ENCODE measurements around the gene FAP.

The FAP gene

DNA sequence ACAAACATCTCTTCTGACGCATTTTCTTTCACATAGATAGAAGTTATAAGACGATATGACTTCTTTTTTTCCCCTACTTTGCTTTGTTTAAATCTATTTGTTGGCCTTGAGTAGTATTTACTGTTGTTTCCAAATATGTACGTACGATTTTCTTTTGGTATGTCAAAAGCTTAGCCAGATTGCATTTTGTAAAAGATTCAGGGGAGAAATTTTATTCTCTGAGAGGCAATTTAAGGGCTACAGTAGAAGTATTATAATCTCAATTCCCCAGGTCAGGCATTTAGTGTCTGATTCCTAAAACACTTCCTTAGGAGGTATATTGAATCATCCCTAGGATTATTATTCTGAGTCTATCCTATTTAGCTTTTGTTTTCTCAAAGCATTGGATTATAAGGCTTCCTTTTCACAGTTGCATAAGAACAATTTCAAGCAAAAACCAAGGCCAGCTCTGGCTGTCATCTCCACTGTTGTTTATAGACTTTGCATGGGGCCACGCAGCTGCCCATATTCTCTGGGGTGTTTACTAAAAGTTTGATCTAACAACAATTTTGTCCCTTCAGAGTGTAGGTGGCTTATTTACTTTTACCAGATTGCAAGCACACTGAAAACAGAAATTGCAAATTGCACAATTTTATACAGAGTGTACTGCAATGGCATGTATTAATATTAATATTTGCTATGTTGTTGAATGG lies 57.6 kb downstream of the FAP start:
- no peak for DNase-seq

DNA sequence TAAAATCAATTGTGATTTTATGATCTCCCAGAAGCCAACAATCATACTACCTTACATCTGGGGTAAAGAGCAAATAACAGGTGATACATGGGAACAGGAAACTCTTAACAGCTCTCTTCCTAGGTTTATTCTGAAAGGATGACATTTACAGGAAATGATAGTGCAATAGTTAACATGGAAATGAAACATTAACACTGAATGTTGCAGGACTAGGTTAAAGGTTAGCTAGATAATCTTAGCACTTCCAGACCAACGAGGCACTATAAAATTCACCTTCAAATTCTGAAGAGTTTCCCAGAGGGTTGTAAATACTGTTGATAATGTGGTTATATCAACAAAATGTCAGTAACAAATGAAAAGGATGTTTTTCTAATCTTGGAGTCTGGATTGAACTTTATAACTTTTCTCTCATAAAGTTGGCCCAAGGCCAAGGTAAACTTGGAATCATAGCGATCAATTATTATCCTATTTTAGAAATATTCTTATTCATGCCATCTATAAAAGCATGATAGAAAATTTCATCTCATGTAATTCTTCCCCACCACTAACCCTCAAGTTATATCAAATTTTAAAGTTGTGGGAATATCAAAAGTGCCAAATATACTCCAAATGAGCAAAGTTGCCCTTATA lies 58.3 kb downstream of the FAP start:
- no peak for DNase-seq

DNA sequence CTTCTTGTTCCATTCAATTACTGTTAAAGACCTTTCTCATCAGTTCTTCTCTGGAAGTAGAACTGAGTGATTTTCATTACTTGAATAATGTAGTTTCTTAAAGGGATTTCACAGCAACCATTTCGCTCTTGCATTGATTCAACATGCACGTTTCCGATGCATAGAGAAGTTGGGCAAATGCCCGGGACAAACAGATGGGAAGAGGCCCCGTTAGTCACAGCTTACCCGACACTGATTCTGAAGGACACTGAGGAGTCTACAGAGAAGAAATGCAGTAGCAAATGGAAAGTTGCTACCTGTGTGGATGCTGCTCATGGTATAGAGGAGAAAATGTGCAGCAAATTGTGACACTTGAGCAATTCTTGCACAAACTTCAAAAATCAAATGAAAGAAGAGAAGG lies 58.9 kb downstream of the FAP start:
- DNase-seq, result no peak

DNA sequence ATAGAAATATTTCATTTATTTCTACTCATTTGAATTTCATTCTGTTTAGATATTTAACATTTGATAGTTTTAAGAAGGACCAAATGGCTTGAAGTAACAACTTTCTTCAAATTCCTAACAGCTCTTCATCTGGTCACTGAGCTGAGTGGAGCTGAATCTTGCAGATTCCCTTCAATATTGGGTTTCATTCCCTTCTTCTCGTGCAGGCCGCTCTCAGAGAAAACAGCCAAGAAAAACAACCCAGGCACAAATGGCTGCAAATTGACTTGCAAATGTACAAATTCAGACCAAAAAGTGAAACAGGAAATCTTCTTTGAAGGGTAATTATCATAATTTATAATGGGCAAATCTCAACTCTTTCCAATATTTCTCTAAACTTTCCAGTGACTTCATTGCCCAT lies 60.9 kb downstream of the FAP start:
- DNase-seq, result no peak

DNA sequence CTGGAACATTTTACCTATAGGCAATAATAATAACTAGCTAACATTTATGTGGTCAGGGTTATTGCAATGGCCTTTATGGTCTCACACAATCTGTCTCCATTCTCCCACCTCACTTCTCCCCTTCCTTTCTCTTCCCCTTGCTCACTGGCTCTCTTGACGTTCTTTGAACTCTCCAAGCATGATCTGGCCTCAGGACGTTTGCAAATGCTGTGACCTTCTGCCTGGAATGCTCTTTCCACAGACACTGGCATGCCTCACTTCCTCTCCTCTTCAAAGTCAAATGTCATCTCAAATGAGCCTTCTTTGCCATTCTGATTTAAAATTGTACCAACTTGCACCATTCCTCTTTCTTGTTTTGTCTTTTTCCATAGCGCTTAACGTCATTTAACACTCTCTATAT lies 65.9 kb downstream of the FAP start:
- no peak for DNase-seq

DNA sequence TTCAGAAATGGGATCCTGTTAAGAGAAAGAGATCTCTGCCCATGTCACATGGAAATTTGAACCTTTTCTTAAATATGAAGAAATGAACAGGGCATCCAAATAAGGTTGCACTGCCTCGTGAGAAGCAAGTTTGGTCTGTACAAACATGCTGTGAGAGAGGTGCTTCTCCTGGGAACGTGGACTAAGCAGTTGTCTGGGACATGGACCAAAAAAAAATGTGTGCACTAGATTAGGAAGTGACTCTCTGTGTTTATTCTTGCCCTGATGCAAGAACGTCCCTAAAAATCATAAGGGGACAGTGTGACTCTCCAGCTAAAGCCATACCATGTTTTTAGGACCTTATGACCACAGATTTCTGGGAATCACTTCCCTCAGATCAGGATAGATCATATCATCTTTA lies 67.5 kb downstream of the FAP start:
- no peak for DNase-seq

DNA sequence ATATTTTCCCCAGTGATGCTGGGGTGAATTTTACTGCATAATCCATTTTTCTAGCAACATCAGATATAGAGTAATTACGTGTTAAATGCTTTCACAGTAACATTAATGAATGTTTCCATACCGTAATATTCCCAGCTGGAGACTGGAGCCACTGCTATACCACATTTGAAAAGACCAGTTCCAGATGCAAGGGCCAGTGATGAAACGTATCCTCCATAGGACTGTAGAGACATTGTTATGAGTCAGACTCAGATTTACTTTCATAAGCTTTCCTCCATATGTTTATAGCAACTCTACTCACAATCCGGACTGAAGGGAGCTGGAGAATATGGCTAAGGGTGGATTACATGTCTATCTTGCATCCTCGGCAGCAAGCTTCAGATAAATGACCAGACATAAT lies 68.5 kb downstream of the FAP start:
- DNase-seq, result no peak

DNA sequence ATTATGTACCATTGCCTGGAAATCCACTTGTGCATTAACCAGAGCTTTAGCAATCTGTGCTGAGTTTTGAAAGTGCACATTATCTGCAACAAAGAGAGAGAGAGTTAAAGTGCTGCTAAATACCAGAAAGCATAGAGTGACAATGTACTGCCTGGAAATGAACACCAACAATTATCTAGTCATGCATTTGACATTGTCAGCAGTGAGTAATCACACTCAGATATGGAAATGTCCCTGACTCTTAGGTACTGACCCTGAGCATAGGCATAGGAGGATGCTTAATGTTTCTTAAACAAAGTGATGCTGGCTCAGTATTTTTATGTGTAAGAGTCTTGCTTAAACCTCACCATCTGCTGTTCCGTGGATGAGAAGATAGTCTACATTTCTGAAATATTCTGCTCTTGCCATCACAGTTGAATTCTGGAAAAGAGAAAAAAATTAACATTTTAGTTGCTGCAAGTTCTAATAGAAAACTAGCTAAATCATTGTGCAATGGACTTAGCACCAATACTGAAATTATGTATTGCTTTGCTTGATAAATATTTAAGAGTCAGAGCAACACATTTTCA lies 70.4 kb downstream of the FAP start:
- no peak for DNase-seq

DNA sequence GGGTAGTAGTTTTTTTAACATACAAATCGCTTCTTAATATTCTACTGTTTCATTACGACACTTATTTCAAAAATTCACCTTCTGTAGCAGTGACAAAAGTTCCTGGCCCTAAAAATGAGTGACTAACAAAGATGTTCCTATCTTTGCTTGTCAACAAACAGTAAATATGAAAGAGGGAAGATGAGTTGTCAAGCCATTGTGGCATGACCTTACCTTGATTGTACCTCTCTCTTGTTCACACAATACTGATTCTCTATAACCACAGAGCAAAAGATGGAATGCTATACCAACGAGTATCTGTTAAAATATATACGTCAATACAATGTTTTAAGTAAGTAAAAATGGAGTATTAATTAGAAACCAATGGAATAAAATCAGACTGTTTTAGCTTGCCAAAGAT lies 76.5 kb downstream of the FAP start:
- no peak for DNase-seq

DNA sequence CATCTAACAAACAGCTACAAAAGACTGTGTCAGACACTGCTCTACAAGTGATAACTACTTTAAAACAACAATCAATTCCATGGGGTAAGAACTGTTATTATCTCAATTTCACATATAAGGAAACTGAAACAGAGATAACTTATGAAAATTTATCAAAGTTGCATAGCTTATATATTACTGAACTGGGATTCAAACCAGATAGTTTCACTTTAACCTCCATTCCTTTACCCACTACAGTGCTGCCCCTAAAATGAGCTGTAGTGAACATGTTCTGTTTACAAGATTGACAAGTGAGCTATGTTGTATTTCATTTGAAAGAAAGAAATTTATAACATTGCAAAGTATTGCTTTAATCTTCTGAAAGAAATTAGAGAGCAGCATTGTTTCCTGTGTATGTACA lies 77.1 kb downstream of the FAP start:
- no peak for DNase-seq

DNA sequence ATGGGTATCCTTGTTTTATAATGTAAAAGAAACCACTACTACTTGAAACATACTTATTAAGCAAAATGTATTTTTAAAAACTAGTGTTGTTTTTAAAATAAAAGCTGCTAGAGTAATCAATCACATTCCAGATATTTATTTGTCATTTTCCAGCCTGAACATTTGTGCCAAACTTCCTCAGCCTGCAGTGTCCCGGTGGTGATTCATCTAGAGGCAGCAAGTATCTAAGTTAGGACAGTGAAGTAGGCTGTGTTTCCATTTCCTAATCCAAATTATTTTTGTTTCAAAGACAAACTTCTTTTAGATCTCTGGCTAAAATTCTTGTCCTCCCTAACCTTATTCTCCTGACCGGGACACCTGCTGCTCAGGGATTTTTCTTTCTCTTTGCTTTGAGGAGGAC lies 78.4 kb downstream of the FAP start:
- DNase-seq, result no peak

DNA sequence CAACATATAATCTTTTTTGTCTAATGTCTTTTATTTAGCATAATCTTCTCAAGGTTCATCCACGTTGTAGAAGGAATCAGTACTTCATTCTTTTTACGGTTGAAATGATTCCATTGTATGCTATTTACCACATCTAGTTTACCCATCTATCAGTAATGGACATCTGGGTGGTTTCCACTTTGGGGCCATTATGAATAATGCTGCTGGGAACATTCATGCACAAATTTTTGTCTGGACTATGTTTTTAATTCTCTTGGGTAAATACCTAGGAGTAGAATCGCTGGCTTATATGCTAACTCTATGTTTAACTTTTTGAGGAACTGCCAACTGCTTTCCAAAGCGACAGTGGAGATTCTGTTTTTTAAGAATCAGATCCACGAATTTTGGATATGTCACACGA lies 83.8 kb downstream of the FAP start:
- DNase-seq, result no peak

DNA sequence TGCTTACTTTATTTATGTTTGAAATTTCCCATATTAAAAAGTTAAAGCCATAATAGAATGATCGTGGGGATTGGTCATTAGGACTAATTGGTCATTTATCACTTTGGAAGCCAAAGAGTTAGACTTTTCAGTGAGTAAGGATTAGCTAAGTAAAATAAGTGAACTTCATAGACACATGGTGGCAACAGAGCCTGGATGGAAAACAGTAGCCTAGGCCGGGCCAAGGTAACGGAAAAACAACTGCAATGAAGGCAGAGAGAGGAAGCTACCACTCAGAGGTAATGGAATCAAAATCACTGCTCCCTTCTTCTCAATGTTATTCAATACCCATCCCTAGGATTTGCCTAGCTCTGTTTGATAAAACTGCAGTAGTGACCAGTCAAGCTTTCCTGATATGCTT lies 87.1 kb downstream of the FAP start:
- no peak for DNase-seq

DNA sequence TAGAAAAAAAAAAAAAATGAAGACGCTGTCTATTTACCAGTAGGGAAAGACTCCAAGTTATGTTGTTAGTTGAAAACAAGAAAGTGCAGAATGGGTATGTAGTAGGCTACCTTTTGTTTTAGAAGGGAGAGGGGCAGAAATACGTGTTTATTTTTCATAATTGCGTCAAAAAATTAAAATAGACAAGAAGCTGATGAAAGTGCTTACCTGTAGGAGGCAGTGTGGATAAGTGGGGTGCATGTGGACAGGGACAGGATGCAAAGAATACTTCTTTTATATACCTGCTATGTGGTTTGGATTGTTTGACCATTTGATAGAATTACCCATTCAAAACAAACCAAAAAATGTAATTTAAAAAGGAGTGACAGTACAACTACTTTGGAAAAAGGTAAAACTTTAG lies 88.2 kb downstream of the FAP start:
- DNase-seq, result no peak

DNA sequence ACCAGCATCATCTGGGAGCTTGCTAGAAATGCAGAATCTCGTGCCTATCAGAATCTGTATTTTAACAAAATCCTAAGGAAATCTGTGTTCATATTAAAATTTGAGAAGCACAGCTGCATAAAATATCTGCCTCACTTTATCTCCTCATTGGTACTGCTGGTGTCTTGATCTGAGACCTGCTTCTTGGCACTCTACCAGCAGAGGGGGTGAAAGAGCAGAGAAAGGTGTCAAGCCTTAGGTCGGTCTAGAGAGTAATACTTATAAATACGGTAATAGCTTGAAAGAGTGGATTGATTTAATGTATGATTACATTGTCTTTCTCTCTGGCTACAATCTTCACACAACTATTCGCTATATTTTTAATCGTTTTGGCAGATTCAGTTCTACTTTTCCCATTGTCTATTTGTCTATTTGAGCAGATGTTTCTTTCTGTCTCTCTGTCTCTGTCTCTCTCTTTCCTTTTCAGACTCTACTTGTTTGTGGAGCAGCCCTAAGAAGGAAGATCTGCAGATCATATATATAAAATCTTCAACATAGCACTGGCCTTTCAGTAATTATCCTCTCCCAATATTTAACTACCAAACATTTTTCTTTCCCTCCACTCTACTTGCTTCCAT lies 89.5 kb downstream of the FAP start:
- no peak for DNase-seq

DNA sequence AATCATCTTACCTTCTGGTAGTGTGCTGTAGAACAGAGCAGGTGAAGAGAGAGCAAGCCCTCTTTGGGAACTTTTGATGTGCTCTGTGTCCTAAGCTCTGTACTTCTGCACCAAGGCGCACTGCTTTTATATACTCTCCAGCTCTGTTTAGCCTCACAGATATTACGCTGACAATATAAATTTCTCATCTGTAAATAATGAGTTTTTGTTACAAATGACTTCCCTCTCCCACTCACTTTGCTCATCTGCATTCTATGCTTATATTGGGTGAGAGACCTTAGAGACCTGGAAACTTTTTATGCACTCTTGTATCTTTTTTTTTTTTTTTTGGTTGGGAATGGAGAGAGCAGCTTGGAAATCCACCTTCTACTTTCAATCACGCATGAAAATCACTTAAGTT lies 91.1 kb downstream of the FAP start, which contains the start of gene GCG:
Gene GCG (minus strand): TSS at position 101 of the 400 bp plus-strand sequence. CDS start 3,069 bp downstream, outside the sequence.
- DNase-seq, result no peak

DNA sequence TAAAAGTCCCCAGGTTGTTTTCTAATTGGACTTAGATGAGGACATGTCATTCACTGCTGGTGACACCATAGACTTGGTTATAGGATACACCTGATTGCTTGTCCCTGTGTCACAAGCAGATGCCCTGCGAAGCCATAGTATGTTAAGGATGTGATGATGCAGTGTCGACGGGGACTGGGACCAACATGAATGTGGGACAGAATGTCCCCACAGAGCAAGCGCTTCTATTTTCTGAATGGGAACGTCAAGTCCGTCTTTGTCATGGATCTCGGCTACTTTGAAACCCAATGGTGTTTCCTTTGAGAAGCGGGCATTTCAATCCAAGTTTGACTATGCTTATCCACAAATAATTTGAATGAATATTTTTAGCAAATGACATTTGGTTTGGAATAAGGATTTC lies 93.3 kb downstream of the FAP start:
- no peak for DNase-seq

DNA sequence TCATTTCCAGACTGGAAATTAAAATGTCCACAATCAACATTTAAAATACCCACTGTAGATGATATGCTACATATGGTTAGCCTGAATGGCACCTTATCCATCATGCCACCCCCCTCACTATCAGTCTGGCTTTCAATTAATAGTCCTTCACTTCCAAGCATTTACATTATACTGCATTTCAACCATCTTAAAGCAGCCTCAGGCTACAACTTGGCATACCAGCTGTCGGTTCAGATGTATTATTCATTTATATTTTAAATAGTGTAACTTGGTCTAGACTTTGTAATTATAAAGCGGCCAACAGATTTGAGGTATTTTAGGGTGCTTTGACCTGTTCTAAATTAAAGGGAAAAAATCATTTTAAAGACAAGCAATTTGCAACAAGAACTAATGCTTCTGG lies 93.8 kb downstream of the FAP start:
- DNase-seq, result no peak

DNA sequence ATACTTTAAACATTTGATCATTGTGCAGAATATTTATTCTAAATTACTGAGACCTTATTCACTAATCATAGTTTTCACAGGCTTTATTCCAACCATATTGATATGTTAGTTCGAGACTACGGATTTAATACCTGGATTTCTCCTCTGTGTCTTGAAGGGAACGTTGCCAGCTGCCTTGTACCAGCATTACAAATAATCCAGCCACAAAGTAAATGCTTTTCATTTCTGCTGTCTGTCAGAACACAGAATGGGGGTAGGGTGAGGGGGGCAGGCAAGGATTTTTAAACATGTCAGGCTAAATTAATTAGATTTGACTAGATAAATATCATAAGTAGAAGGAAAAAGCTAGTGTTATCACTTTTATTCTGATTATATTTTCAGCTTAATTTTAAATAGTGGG lies 94.3 kb downstream of the FAP start:
- DNase-seq, result no peak

DNA sequence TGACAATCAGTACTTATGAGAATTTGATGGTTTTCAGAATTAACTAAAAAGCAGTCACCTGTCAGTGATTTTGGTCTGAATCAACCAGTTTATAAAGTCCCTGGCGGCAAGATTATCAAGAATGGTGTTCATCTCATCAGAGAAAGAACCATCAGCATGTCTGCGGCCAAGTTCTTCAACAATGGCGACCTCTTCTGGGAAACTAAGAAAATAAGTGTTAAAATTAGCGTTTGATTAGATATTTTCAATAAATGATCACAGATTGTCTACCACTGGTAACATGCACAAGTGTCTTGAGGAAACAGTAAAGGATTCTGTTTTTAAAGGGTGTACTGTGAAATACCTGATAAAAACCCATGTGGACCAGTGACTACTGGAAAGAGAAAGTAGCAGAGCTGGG lies 99.3 kb downstream of the FAP start:
- DNase-seq, result no peak

DNA sequence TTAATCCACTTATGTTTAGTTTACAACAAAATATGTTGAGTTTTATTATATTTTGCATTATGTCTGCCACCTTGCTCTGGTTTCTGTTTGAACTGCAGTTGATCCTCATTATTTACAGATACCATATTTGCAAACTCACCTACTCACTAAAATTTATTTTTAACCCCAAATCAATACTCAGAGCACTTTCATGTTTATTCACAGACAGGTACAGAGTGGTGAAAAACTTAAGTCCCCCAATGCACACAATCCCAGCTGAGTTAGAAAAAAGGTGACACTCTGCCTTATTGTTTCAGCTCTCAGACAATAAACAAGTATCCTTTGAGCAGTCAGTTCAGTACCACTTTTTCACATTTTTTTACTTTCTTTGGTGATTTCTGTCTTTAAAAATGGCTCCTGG lies 104.9 kb downstream of the FAP start:
- DNase-seq, result no peak

DNA sequence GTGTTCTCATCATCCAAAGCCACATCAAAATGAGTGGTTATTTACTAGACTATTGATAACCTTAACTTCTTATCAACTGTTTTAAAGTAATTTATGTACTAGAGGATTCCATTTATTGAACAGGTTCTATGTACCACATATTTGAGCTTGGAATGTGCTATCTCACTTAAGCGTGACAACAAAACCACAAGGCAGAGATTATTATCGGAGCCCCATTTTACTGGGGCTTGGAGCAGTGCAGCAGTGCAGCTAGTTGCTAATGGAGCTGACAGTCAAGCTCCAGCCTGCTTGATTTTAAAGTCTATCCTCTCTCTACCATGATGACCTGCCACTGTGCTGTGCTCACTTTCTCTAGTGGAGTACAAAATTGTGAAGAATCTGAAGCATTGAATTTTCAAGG lies 115.8 kb downstream of the FAP start:
- DNase-seq, result no peak

DNA sequence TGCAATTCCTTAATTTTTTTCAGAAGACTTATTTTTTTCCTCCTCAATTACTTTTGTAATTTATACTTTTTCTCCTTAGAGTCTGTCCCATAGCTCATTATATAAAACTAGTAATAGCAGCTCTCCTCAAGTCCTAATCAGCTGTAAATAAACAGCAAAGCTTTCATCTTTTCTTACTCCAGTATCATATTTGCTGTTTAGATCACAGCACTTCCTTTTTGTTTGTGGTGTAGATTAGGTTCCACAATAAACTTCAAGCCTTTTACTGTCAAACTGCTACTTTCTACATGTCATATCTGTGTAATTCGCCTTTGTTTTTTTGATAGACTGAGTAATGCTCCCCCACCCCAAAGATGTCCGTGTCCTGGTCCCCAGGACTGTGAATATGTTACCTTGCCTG lies 116.7 kb downstream of the FAP start:
- no peak for DNase-seq

DNA sequence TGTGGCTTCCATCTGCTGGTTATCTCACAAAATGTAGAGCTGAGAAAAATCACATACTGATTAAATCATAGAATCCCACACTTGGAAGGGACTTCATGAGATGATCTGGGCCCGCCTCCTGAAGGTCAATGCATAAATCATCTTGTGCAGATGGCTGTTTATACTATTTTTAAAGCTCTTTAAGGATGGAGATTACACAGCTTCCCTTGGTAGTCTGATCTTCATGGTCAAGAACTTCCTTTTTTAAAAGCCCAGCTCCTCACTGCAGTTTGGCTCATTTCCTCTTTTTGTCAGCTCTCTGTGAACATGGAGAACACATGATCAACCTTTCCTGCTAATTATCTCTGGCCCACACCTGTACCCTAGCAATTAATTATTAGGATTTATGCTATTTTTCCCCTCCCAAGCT lies 117.1 kb downstream of the FAP start:
- DNase-seq, result no peak

Measured in NCI-H2107 (cell line).